Endometrium (tissue), 2 donors: ENCODE measurements around the gene PDCD2.
A peak's percentile ranks its signal among the peaks of the same experiment; 100 is the strongest.
"Not testable (repeated sequence)": the region's sequence is repeated elsewhere in the genome, so short reads cannot be mapped to it uniquely, and the experiment has no call there.

ENCODE experiments used
- FAIRE-seq: peaks from 2 replicates; lab custom pipeline; 2012; peaks lifted over from hg19 to GRCh38; lab: Jason Lieb, UNC
- donor health status: control.
- donor health status: control.

The PDCD2 gene

GRCh38 chr6:170545405-170545804 is 39.0 kb downstream of the PDCD2 start:
- FAIRE-seq = no peak

DNA sequence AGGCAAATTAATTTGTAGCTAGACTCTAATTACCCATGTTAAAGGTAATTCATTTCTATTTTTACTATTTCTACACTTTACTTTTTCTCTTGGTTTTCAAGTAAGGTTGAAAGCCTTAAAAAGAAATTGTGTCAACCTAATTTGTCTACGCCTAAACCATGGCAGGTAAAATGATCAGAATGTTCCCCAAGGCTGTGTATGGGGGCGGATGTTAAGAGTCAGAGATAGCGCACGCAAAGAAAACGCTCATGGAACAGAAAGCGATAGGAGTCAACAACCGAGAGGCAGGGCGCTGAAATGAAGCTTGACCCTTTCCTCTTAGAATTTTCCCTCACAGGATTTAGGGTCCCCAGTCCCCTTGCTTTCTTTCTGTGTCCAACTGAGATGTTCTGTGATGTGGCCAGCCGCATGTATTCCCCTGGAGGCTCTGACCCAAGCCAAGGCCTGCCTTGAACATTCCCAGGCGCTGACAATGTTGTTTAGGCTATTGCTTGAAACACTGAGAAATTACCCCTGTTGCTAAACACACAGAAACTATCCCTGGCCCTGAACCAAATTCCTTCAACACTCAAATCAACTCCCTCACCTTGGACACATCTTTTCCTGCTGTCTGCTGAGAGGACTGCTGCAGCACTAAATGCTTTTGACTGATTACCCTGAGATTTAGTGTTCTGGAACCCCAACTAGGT is 42.3 kb downstream of the PDCD2 start:
- no peak for FAIRE-seq

DNA sequence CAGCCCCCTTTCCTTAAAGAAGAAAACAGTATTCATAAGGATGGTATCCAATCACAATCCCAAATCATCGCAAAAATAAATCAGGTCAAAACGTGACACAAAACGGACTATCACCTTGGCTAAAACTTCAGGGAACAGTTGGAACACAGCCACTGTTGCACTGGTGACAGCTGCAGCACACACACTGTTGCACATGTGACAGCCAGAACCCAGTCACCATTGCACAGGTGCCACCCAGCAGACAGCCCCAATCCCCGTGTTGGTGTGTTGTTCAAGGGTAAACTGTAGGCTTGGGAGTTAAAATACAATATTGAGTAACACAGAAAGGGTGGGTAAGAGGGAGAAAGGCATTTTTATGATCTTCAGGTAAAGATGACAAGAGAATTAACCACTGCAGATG is 47.1 kb downstream of the PDCD2 start:
- no peak for FAIRE-seq

- FAIRE-seq = no peak
Measured at GRCh38 chr6:170536671-170537070, 47.8 kb downstream of the PDCD2 start.

DNA sequence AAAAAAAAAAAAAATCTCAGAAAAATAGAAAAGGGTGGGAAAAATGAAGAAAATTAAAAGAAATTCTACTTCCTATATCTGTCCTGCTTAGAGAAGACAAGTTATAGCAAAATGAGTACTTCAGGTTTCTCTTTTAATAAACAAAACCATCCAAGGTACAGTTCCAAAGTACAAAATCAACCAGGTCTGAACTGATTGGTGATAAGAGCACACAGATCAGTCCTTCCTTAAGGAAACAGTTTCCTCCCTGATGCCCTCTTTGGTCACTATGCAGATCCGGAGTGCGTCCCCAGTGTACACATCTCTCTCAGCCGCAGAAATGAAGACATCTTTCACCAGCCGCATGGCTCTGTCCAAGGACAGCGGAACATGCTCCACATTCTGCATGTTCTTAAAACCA is 49.4 kb downstream of the PDCD2 start:
- peak; percentile 4 for FAIRE-seq

GRCh38 chr6:170533792-170534191 is 50.6 kb downstream of the PDCD2 start:
- FAIRE-seq = no peak

DNA sequence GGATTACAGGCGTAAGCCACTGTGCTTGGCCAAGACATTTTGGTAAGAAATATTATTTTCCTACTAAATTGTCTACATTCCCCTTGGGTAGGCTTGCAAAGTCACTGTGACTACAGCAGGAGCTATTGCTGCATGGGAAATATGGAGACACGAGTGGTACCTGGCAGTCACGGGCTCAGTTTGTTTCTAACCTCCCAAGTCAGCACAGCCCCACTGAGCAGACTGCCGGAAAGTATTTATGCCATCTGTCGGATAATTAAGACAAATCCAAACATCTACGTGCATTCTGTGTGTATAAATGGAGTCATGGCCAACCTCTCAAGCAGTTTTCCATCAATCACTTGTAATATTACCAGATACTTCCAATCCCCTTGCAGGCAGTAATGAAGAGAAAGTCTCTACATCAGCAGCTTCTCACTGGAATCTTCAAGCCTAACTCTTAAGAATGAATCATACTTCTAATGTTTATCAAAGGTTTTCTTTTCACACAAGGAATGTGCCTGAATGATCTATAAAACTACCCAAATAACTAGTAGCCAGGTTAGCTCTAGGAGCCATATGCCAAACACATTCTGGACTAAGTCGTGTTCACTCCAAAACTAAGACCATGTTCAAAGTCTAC is 51.5 kb downstream of the PDCD2 start:
- no peak for FAIRE-seq

- peak; percentile 68 for FAIRE-seq
Measured at GRCh38 chr6:170529839-170530469, 54.5 kb downstream of the PDCD2 start.

DNA sequence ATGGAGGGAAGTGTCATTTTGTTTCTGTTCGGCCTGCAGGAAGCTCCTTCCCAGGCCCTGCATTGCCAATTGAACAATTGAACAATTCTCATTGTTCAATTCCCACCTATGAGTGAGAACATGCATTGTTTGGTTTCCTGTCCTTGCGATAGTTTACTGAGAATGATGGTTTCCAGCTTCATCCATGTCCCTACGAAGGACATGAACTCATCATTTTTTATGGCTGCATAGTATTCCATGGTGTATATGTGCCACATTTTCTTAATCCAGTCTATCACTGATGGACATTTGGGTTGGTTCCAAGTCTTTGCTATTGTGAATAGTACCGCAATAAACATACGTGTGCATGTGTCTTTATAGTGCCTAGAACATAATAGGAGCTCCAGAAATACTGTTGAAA is 56.4 kb downstream of the PDCD2 start:
- not testable (repeated sequence) for FAIRE-seq

- FAIRE-seq = no peak
Measured at GRCh38 chr6:170525795-170526194, 58.6 kb downstream of the PDCD2 start.
